GM23338 (cell line): Measurements from ENCODE around the gene COL21A1. TPM values are rescaled to one million over a fixed set of nuclear protein-coding genes. Genes with fewer than 3 reads are reported as not detected.

Experiments
- ATAC-seq: fragments of 200-7000 bp; cut with Tn5 transposase; 3 replicates; pipeline ENCODE4 v1.9.1; 2020
- DNase-seq: peaks from one replicate; pipeline ENCODE4 v3.0.0-alpha.2; 2015; ENCODE audit warnings: low spot score
- H2AFZ ChIP-seq: fragments of 200-600 bp; sonication (generic); 2 replicates; pipeline ENCODE4 v1.8.0; 2016; ENCODE audit warnings: antibody characterized with exemption, mild to moderate bottlenecking, moderate library complexity
- H3F3A ChIP-seq: fragments of 200-600 bp; sonication (generic); replicated peaks from 2 replicates; pipeline ENCODE4 v1.8.0; 2017; ENCODE audit warnings: antibody characterized with exemption, mixed run types, low read depth
- H3K27ac ChIP-seq: fragments of 200-600 bp; sonication (generic); 2 replicates; pipeline ENCODE4 v1.6.1; 2016; ENCODE audit warnings: low read depth
- H3K27me3 ChIP-seq: fragments of 200-600 bp; sonication (generic); 2 replicates; pipeline ENCODE4 v1.8.0; 2016; ENCODE audit warnings: mild to moderate bottlenecking, mixed run types, moderate library complexity; ENCODE audit not compliant: insufficient read depth
- H3K36me3 ChIP-seq: fragments of 200-600 bp; sonication (generic); 2 replicates; pipeline ENCODE4 v1.8.0; 2016; ENCODE audit warnings: mild to moderate bottlenecking; ENCODE audit not compliant: insufficient read depth
- H3K4me1 ChIP-seq: fragments of 200-600 bp; sonication (generic); 2 replicates; pipeline ENCODE4 v1.8.0; 2016; ENCODE audit warnings: mild to moderate bottlenecking, moderate library complexity; ENCODE audit not compliant: insufficient read depth
- H3K4me2 ChIP-seq: fragments of 200-600 bp; sonication (generic); 2 replicates; pipeline ENCODE4 v1.7.1; 2017; ENCODE audit warnings: mixed run types
- H3K4me3 ChIP-seq: fragments of 200-600 bp; sonication (generic); 2 replicates; pipeline ENCODE4 v1.6.1; 2016; ENCODE audit warnings: mixed run types
- H3K79me2 ChIP-seq: fragments of 200-600 bp; sonication (generic); replicated peaks from 2 replicates; pipeline ENCODE4 v1.8.0; 2017; ENCODE audit warnings: mild to moderate bottlenecking; ENCODE audit not compliant: insufficient read depth
- H3K9me2 ChIP-seq: fragments of 200-600 bp; sonication (generic); 2 replicates; pipeline ENCODE4 v1.8.0; 2017; ENCODE audit not compliant: insufficient read depth
- H4K20me1 ChIP-seq: fragments of 200-600 bp; sonication (generic); replicated peaks from 2 replicates; pipeline ENCODE4 v1.8.0; 2017; ENCODE audit warnings: mild to moderate bottlenecking; ENCODE audit not compliant: insufficient read depth
- H3K27ac Mint-ChIP-seq: 2 replicates; pipeline ENCODE4 v1.8.0; 2020; ENCODE audit warnings: inconsistent platforms, mild to moderate bottlenecking, moderate library complexity, mixed read lengths
- H3K27me3 Mint-ChIP-seq: 3 replicates; pipeline ENCODE4 v1.8.0; 2022; ENCODE audit warnings: low read depth, mild to moderate bottlenecking, moderate library complexity, mixed read lengths, inconsistent platforms; ENCODE audit not compliant: insufficient read depth, poor library complexity
- H3K36me3 Mint-ChIP-seq: 3 replicates; pipeline ENCODE4 v1.8.0; 2021; ENCODE audit warnings: low read depth, mild to moderate bottlenecking, inconsistent platforms, moderate library complexity, mixed read lengths
- H3K4me1 Mint-ChIP-seq: 3 replicates; pipeline ENCODE4 v1.8.0; 2020; ENCODE audit warnings: mild to moderate bottlenecking, inconsistent platforms, mixed read lengths
- H3K4me3 Mint-ChIP-seq: 3 replicates; pipeline ENCODE4 v1.8.0; 2021; ENCODE audit warnings: moderate library complexity, mild to moderate bottlenecking, inconsistent platforms, mixed read lengths
- H3K9me3 Mint-ChIP-seq: 3 replicates; pipeline ENCODE4 v1.8.0; 2020; ENCODE audit warnings: moderate library complexity, mild to moderate bottlenecking, inconsistent platforms, mixed read lengths
- CREB1 ChIP-seq: fragments of 250-450 bp; sonication (Bioruptor Pico); IDR thresholded peaks from 2 replicates; pipeline ENCODE4 v1.5.0; 2020; ENCODE audit warnings: low read depth, mild to moderate bottlenecking, moderate library complexity
- CTCF ChIP-seq, 2 experiments: fragments of 200-600 bp in 1 of 2; sonication (generic) in 1 of 2; conservative IDR thresholded peaks; 2 replicates each; pipeline versions ENCODE4 v1.5.1 to v1.6.1; 2016 to 2017; ENCODE audit warnings: antibody characterized with exemption in 2 of 2, low read depth in 2 of 2, mild to moderate bottlenecking in 2 of 2, moderate library complexity in 1 of 2
- ETS1 ChIP-seq: IDR thresholded peaks from 2 replicates; pipeline ENCODE4 v1.6.1; 2016; ENCODE audit warnings: antibody characterized with exemption
- EZH2phosphoT487 ChIP-seq: fragments of 200-600 bp; sonication (generic); IDR thresholded peaks from one replicate; pipeline ENCODE4 v1.8.1; 2018; ENCODE audit warnings: antibody characterized with exemption; ENCODE audit not compliant: unreplicated experiment
- JUNB ChIP-seq: IDR thresholded peaks from one replicate; pipeline ENCODE4 v1.6.1; 2016; ENCODE audit warnings: antibody characterized with exemption; ENCODE audit not compliant: unreplicated experiment
- NANOG ChIP-seq: IDR thresholded peaks from 2 replicates; pipeline ENCODE4 v1.6.1; 2016; ENCODE audit warnings: antibody characterized with exemption, borderline replicate concordance
- POLR2AphosphoS5 ChIP-seq: IDR thresholded peaks from 2 replicates; pipeline ENCODE4 v1.6.1; 2016; ENCODE audit warnings: antibody characterized with exemption, low read depth
- REST ChIP-seq: IDR thresholded peaks from one replicate; pipeline ENCODE4 v1.6.1; 2018; ENCODE audit warnings: antibody characterized with exemption; ENCODE audit not compliant: unreplicated experiment
- STAT1 ChIP-seq: IDR thresholded peaks from one replicate; pipeline ENCODE4 v1.6.1; 2016; ENCODE audit warnings: antibody characterized with exemption; ENCODE audit not compliant: unreplicated experiment
- ZNF114 ChIP-seq: fragments of 250-450 bp; sonication (Bioruptor Pico); IDR thresholded peaks from 2 replicates; pipeline ENCODE4 v1.5.0; 2020; ENCODE audit warnings: mild to moderate bottlenecking, moderate library complexity
- ZNF331 ChIP-seq: fragments of 250-450 bp; sonication (Bioruptor Pico); IDR thresholded peaks from 2 replicates; pipeline ENCODE4 v1.5.0; 2020; ENCODE audit warnings: low read depth, mild to moderate bottlenecking, moderate library complexity
- ZNF462 ChIP-seq: fragments of 250-450 bp; sonication (Bioruptor Pico); IDR thresholded peaks from 2 replicates; pipeline ENCODE4 v1.5.0; 2020; ENCODE audit warnings: mild to moderate bottlenecking, moderate library complexity
- polyA plus RNA-seq: library from polyadenylated mRNA; unstranded; fragments of >200 nt; fragmentation: Nextera tagmentation; extraction: Ambion mirVana; gene quantifications from 2 replicates; pipeline ENCODE4 v1.2.1, GENCODE V29; 2016
- total RNA-seq: library from RNA; depleted of rRNA; stranded (reverse); fragments of >200 nt; shearing (Covaris generic); gene quantifications from 2 replicates; pipeline ENCODE4 v1.2.3, GENCODE V29; 2014

COL21A1 gene
- total and polyA plus RNA-seq, 2 experiments from 2014 or later: 5.0 to 6.2 TPM

GRCh38 chr6:56102216-56102615, 145.2 kb downstream of the COL21A1 start (continued):
- TF ChIP-seq CTCF (conservative IDR thresholded peaks at IDR 0.05; ENCODE audit: low read depth in 2 of 2) (no peak), ZNF331 (CRISPR knock-in tag) (no peak), EZH2phosphoT487 (no peak), STAT1 (no peak), REST (no peak)

GRCh38 chr6:56101141-56101553, 146.2 kb downstream of the COL21A1 start:
- no peak overlapping the region for H3K27ac Mint-ChIP-seq
- Histone ChIP-seq H3K36me3 (no peaks in the 10 kb centered on the region), H2AFZ (no peak overlapping the region), H3K4me2 (no peak overlapping the region), H3K4me3 (no peak overlapping the region), H3K27ac (no peak overlapping the region), H3K79me2 (no peaks in the 10 kb centered on the region), H3K9me2 (no peaks in the 10 kb centered on the region), H3F3A (no peaks in the 10 kb centered on the region), H3K4me1 (peaks cover 5% of the 10 kb centered on the region; the same call in 1 of the 2 replicates), H4K20me1 (no peaks in the 10 kb centered on the region), H3K27me3 (no peaks in the 10 kb centered on the region)
- no peak for DNase-seq
- no peak for ATAC-seq
- H3K27me3 Mint-ChIP-seq: no peaks in the 10 kb centered on the region
- peaks cover 4% of the 10 kb centered on the region; the same call in 1 of the 3 replicates for H3K9me3 Mint-ChIP-seq
- no peaks in the 10 kb centered on the region; the same call in 2 of the 3 replicates for H3K36me3 Mint-ChIP-seq
- H3K4me1 Mint-ChIP-seq: peaks cover 7% of the 10 kb centered on the region
- H3K4me3 Mint-ChIP-seq: no peak overlapping the region
- no peak for TF ChIP-seq POLR2AphosphoS5
- TF ChIP-seq ETS1: no peak
- TF ChIP-seq CREB1 (CRISPR knock-in tag): no peak
- no peak for TF ChIP-seq EZH2phosphoT487
- TF ChIP-seq ZNF462 (CRISPR knock-in tag): no peak
- TF ChIP-seq NANOG: no peak
- TF ChIP-seq ZNF114 (CRISPR knock-in tag): no peak
- TF ChIP-seq JUNB: no peak
